ENCODE data around the gene WDFY4.

Gene WDFY4

GRCh38 chr10:48958598-48959190, 274.0 kb downstream of the WDFY4 start:
- DNase-seq: no peak

GRCh38 chr10:48964038-48964437, 279.4 kb downstream of the WDFY4 start:
- DNase-seq: no peak

GRCh38 chr10:48965460-48965859, 280.8 kb downstream of the WDFY4 start:
- DNase-seq: no peak

- DNase-seq: no peak
Measured at GRCh38 chr10:48968036-48968435, 283.4 kb downstream of the WDFY4 start.

GRCh38 chr10:48970046-48970445, 285.4 kb downstream of the WDFY4 start:
- DNase-seq: no peak

GRCh38 chr10:48970654-48971053, 286.0 kb downstream of the WDFY4 start:
- no peak for DNase-seq

GRCh38 chr10:48973065-48973464, 288.4 kb downstream of the WDFY4 start:
- DNase-seq: no peak

- DNase-seq: no peak
Measured at GRCh38 chr10:48974510-48975156, 290.0 kb downstream of the WDFY4 start.

GRCh38 chr10:48976196-48976595, 291.5 kb downstream of the WDFY4 start:
- DNase-seq: no peak

- DNase-seq: no peak
Measured at GRCh38 chr10:48978318-48978717, 293.6 kb downstream of the WDFY4 start.

GRCh38 chr10:48981310-48981907, 296.7 kb downstream of the WDFY4 start:
- peak in 1 of 2 donors; percentile 21 for DNase-seq

GRCh38 chr10:48982584-48982983, 297.9 kb downstream of the WDFY4 start:
- no peak for DNase-seq

GRCh38 chr10:48983648-48984351, 299.1 kb downstream of the WDFY4 start:
- DNase-seq: no peak

GRCh38 chr10:48985621-48986158, 301.0 kb downstream of the WDFY4 start:
- no peak for DNase-seq

- DNase-seq: no peak
Measured at GRCh38 chr10:48990226-48990625, 305.6 kb downstream of the WDFY4 start.

GRCh38 chr10:48993627-48994026, 309.0 kb downstream of the WDFY4 start:
- DNase-seq: no peak

- DNase-seq: no peak
Measured at GRCh38 chr10:48996329-48996728, 311.7 kb downstream of the WDFY4 start.

- no peak for DNase-seq
Measured at GRCh38 chr10:48999346-48999745, 314.7 kb downstream of the WDFY4 start.

- DNase-seq: no peak
Measured at GRCh38 chr10:49000437-49001398, 316.0 kb downstream of the WDFY4 start.

GRCh38 chr10:49001402-49001801, 316.7 kb downstream of the WDFY4 start:
- no peak for DNase-seq

- DNase-seq: no peak
Measured at GRCh38 chr10:49001870-49002672, 317.4 kb downstream of the WDFY4 start.

Measured in CD4-positive, alpha-beta T cell treated with Interleukin-1 beta for 1 hour (primary cell).